Heart left ventricle (tissue), 16 donors: Measurements from ENCODE around the gene KCNJ2. TPM values are rescaled to one million over a fixed set of nuclear protein-coding genes. Genes with fewer than 3 reads are reported as not detected.
A peak's percentile ranks its signal among the peaks of the same experiment; 100 is the strongest.

Source experiments
- ATAC-seq, 4 donors: fragments of 200-7000 bp; cut with Tn5 transposase; one replicate each; pipeline ENCODE4 v1.9.1; 2020 to 2022; ENCODE audit warnings: moderate library complexity in 4 of 4, mild to moderate bottlenecking in 3 of 4, moderate number of reproducible peaks in 1 of 4
- DNase-seq, 5 donors: peaks; one replicate each; pipeline ENCODE4 v3.0.0-alpha.2; 2020
- H3K27ac ChIP-seq, 12 donors: fragments of 200-600 bp; sonication (generic) in 4 of 12; one replicate each; pipeline versions ENCODE4 v1.5.0 to v1.8.0; 2016 to 2022; ENCODE audit warnings: mild to moderate bottlenecking in 2 of 12
- H3K27me3 ChIP-seq, 9 donors: fragments of 200-600 bp; sonication (generic) in 2 of 9; one replicate each; pipeline versions ENCODE4 v1.5.1 to v1.8.0; 2016 to 2022; ENCODE audit warnings: mild to moderate bottlenecking in 3 of 9
- H3K36me3 ChIP-seq, 9 donors: fragments of 200-600 bp; sonication (generic) in 2 of 9; one replicate each; pipeline versions ENCODE4 v1.5.0 to v1.8.0; 2018 to 2022; ENCODE audit warnings: mild to moderate bottlenecking in 2 of 9
- H3K4me1 ChIP-seq, 12 donors: fragments of 200-600 bp; sonication (generic) in 4 of 12; one replicate each; pipeline versions ENCODE4 v1.5.0 to v1.8.0; 2016 to 2022; ENCODE audit warnings: mild to moderate bottlenecking in 3 of 12
- H3K4me3 ChIP-seq, 12 donors: fragments of 200-600 bp; sonication (generic) in 4 of 12; one replicate each; pipeline versions ENCODE4 v1.5.0 to v1.8.0; 2017 to 2022; ENCODE audit warnings: mild to moderate bottlenecking in 9 of 12, moderate library complexity in 4 of 12
- H3K9me3 ChIP-seq, 12 donors: fragments of 200-600 bp; sonication (generic) in 4 of 12; one replicate each; pipeline versions ENCODE4 v1.5.0 to v1.8.0; 2016 to 2022; ENCODE audit warnings: mild to moderate bottlenecking in 1 of 12
- POLR2A ChIP-seq, 2 donors: fragments of 450-650 bp; IDR thresholded peaks; one replicate each; pipeline ENCODE4 v1.6.1; 2017; ENCODE audit warnings: antibody characterized with exemption in 2 of 2, mild to moderate bottlenecking in 2 of 2, moderate library complexity in 2 of 2
- WGBS, 4 donors: extraction: QIAGEN DNeasy Blood & Tissue Kit in 2 of 4; methylation state at CpG; one replicate each; pipeline versions ENCODE4 v1.1.5 to v1.1.7; 2013 to 2018; 5-methylcytosine and 5-hydroxymethylcytosine counted together
- intact Hi-C, 10 donors: fragments of 100-400 bp; cut with DNase I; formaldehyde crosslinking; loops; one replicate each; pipeline versions ENCODE4 v1.11.1 to v1.14.2; 2022
- polyA plus RNA-seq, 2 donors: library from polyadenylated mRNA; stranded (reverse); fragments of 200-250 nt; gene quantifications; one replicate each; pipeline ENCODE4 v1.2.3, GENCODE V29; 2013
- total RNA-seq, 9 donors: library from RNA; depleted of rRNA in 2 of 9; stranded (reverse); fragments of >200 nt in 2 of 9; fragmentation: NEBNext Ultra II Directional in 3 of 9; extraction: Animal tissue kit (Norgen Biotek cat#: 25700) in 3 of 9; gene quantifications; one replicate each; pipeline versions ENCODE4 v1.1.0 to v1.2.4, GENCODE V29; 2016 to 2023
- TF ChIP-seq, protein P1 (sequence below), 12 donors: fragments of 200-600 bp; sonication (generic) in 4 of 12; IDR thresholded peaks; one replicate each; pipeline versions ENCODE4 v1.5.0 to v1.8.0; 2018 to 2022; ENCODE audit warnings: antibody characterized with exemption in 12 of 12, mild to moderate bottlenecking in 5 of 12
- donor health status: ischemic (EF 13 %, LVEDD 7.1; RV severe dilation, severe dysfunction).
- donor health status: healthy with polysubstance abuse.
- donor health status: DM: no; HTN: yes; CAD: no.
- donor health status: DM: no; HTN: no; CAD: no.
- donor health status: ischemic (EF 25% LVEDD 6.9; RV normal size, moderate dysfunction).
- donor health status: ischemic (EF 25% LVEDD 5.7; RV mildly dilated, moderate dysfunction).
- donor health status: healthy.
- donor health status: DM: yes; HTN: yes; CAD: no.
- donor health status: ischemic (EF 35%, LVEDD 5.7; RV mildly dilated, moderate dysfunction).
- donor health status: nonischemic (EF 11% LVEDD 7.7; RV severe dilation, severe dysfunction).
- donor health status: DM: yes; HTN: yes; CAD: no.
- donor health status: PGD.
- donor health status: ischemic (EF 29% LVEDD 5.4; RV normal size, mild dysfunction).
- donor health status: nonischemic (EF 23%, LVEDD 6.1; RV moderate dilation, normal function).

Gene KCNJ2
- total and polyA plus RNA-seq, 11 donors = 7.1 to 60.7 (median 41.8) TPM

DNA sequence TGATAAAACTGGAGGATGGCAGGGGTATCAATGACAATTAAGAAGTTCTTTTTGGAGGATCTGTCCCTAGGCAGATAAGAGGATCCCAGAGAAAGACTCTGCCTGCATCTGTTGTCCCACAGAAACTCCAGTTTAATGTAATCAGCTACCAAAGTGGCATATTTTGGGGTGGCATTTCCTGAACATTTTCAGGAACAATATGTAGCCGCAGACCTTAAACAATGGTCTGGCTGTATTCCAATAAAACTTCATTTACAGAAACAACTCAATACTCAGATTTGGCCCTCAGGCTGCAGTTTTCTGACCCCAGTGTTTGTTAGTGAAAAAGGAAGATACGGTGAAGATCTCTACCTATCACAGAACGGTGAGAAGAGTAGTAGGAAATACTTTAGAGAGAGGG, 48.2 kb upstream of the KCNJ2 start:
- no peaks in the 10 kb centered on the region for H3K27me3 ChIP-seq
- H3K9me3 ChIP-seq = peaks cover 0 to 23% (median 0%) of the 10 kb centered on the region in 12 donors
- DNase-seq (no peak), ATAC-seq (peak in 1 of 4 donors; percentile 11)
- WGBS, 4 donors = 55 to 61% (median 57%) methylated on average over 3 of the region's 3 CpGs
- intact Hi-C loops = no loop called here
- H3K27ac ChIP-seq = peak overlapping the region in 4 of 12 donors; percentile 10 to 31 (median 17)
- H3K36me3 ChIP-seq = no peaks in the 10 kb centered on the region
- TF ChIP-seq, protein P1, sequence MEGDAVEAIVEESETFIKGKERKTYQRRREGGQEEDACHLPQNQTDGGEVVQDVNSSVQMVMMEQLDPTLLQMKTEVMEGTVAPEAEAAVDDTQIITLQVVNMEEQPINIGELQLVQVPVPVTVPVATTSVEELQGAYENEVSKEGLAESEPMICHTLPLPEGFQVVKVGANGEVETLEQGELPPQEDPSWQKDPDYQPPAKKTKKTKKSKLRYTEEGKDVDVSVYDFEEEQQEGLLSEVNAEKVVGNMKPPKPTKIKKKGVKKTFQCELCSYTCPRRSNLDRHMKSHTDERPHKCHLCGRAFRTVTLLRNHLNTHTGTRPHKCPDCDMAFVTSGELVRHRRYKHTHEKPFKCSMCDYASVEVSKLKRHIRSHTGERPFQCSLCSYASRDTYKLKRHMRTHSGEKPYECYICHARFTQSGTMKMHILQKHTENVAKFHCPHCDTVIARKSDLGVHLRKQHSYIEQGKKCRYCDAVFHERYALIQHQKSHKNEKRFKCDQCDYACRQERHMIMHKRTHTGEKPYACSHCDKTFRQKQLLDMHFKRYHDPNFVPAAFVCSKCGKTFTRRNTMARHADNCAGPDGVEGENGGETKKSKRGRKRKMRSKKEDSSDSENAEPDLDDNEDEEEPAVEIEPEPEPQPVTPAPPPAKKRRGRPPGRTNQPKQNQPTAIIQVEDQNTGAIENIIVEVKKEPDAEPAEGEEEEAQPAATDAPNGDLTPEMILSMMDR (IDR thresholded peaks at IDR 0.05) = no peak
- no peak for TF ChIP-seq POLR2A (IDR thresholded peaks at IDR 0.05)
- H3K4me3 ChIP-seq = no peak overlapping the region
- H3K4me1 ChIP-seq = peaks cover 0 to 52% (median 0%) of the 10 kb centered on the region in 12 donors

DNA sequence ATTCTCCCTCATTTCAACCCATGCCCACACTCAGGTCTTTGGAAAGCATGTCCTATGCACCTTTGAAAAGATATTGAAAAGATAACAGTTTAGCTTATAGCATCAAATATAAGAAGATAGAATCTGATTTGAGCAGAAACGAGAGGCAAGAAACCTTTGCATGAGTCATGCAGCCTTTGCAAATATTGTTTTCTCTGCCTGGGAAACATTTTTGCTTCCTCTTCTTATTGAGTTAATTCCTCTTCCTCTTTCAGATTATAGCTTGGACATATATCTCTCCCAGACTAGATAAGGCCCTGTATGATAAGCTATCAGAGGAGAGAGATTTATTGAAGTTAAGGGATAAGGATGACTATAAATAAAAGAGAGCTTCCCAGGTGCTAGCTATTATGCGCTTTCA, 46.1 kb upstream of the KCNJ2 start:
- Histone ChIP-seq H3K4me3 (no peak overlapping the region), H3K4me1 (peaks cover 0 to 52% (median 0%) of the 10 kb centered on the region in 12 donors), H3K27ac (no peak overlapping the region), H3K27me3 (no peaks in the 10 kb centered on the region), H3K9me3 (peaks cover 0 to 23% (median 0%) of the 10 kb centered on the region in 12 donors), H3K36me3 (no peaks in the 10 kb centered on the region)
- no peak for ATAC-seq
- intact Hi-C loops = no loop called here
- 73 to 83% (median 80%) methylated on average over 2 of the region's 2 CpGs for WGBS, 4 donors
- DNase-seq = no peak
- TF ChIP-seq, protein P1 (IDR thresholded peaks at IDR 0.05) = no peak
- TF ChIP-seq POLR2A (IDR thresholded peaks at IDR 0.05) = no peak

DNA sequence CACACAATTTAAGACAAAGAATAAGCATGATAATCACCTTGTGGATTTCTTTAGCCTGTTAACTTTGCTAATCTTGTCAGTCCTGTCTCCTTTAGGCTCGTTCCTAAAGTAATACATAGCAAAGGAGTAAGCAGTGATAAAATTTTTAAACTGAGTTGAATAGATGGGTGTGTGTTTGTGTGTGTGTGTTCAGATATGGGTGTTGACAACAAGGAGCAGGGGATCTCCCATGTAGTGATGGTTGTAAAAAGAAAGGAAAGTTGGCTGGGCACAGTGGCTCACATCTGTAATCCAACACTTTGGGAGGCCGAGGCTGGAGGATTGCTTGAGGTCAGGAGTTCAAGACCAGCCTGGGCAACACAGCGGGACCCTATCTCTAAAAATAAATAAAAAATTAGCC, 44.6 kb upstream of the KCNJ2 start:
- Histone ChIP-seq H3K4me3 (no peak overlapping the region), H3K4me1 (peaks cover 0 to 48% (median 0%) of the 10 kb centered on the region in 12 donors), H3K36me3 (no peaks in the 10 kb centered on the region), H3K27me3 (no peaks in the 10 kb centered on the region), H3K27ac (no peak overlapping the region), H3K9me3 (peaks cover 0 to 8% (median 0%) of the 10 kb centered on the region in 12 donors)
- 85 to 90% (median 86%) methylated on average over 3 of the region's 3 CpGs for WGBS, 4 donors
- no peak for DNase-seq
- TF ChIP-seq, protein P1 (IDR thresholded peaks at IDR 0.05) = no peak
- no peak for TF ChIP-seq POLR2A (IDR thresholded peaks at IDR 0.05)
- intact Hi-C loops = no loop called here
- no peak for ATAC-seq

DNA sequence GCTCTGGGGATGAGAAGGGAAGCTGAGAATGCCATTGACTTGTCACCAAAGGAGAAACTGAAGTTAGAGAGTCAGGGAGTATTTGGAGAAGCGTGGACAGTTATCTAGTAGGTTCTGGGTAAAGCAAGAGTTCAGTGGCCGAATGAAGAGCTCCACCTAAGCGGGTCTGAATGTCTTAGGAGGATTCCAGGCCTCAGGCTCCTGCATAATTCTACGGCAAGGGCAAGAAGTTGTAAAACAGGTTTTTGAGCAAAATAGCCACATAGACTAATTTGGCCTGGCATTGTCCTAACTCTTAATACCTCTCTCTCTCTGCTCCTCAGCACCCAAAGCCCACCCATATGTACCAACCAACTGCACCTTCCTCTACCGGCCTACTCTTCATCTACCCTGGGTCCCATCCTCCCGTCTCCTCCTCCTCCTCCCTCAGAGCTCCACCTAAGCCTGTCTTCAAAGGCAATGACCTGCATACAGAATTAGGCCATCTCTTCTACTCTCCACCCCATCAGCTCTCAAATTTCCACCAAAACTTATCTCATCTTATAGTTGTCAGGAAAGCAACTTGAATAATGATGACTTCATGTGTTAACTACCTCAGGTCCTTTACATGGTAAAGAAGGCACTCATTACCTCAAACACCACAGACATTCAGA, 42.0 kb upstream of the KCNJ2 start:
- 96 to 97% (median 97%) methylated on average over 6 of the region's 6 CpGs for WGBS, 4 donors
- Histone ChIP-seq H3K4me3 (no peak overlapping the region), H3K27me3 (no peaks in the 10 kb centered on the region), H3K36me3 (no peaks in the 10 kb centered on the region), H3K27ac (no peak overlapping the region), H3K4me1 (peaks cover 0 to 22% (median 0%) of the 10 kb centered on the region in 12 donors), H3K9me3 (no peaks in the 10 kb centered on the region)
- intact Hi-C loops = no loop called here
- TF ChIP-seq, protein P1 (IDR thresholded peaks at IDR 0.05) = no peak
- no peak for TF ChIP-seq POLR2A (IDR thresholded peaks at IDR 0.05)
- ATAC-seq (no peak), DNase-seq (no peak)
